ENCODE data around the gene C11orf54. TPM values are rescaled to one million over a fixed set of nuclear protein-coding genes. Genes with fewer than 3 reads are reported as not detected.

The C11orf54 gene
- total and polyA plus RNA-seq, 12 donors: 12.2 to 39.5 (median 27.6) TPM

DNA sequence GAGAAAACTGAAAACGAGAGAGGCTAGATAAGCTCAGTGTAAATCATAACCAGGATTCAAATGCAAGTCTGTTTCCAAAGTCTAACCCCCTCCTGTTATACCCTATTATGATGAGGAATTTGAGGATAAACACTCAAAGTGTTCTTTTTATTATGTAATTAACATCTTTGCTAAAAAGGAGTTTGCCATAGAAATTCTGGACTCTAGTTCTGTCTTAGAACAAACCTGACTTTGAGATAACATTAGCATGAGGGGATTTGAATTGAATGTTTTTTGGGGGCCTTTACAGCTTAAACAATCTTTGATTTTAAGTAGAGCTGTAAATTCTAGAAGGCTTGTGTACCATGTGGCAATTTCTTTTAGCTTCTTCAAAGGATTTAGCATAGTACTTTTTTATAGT is 9.5 kb downstream of the C11orf54 start:
- peaks cover 0 to 78% (median 18%) of the 10 kb centered on the region in 9 donors for H3K36me3 ChIP-seq
- no peaks in the 10 kb centered on the region for H3K9me3 ChIP-seq
- H3K4me1 ChIP-seq: peaks cover 0 to 12% (median 0%) of the 10 kb centered on the region in 9 donors
- no peak for ATAC-seq
- no peak for TF ChIP-seq CTCF (IDR thresholded peaks at IDR 0.05)
- 77 to 81% methylated on average over 1 of the region's 1 CpG for WGBS, 2 donors
- H3K27ac ChIP-seq: no peak overlapping the region
- H3K4me3 ChIP-seq: no peak overlapping the region
- intact Hi-C loops (cut with DNase I): no loop called here
- DNase-seq: no peak
- H3K27me3 ChIP-seq: no peaks in the 10 kb centered on the region

DNA sequence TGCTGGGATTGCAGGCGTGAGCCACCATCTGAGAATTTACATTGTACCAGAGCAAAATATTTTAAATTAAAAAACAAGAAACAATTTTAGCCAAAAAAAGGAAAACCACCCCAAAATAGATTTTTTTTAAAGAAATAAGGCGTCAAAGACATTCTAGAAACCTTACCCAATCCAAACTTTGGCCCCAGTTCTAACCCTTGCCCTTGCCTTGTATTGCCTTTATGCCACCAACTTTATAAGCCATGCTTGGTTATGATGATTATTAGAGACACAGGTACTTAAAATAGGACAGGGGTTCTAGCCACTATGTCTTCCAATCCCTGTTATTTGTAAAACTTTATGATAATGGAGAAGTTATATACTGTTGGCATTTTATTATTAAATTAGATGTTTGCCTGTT is 11.8 kb downstream of the C11orf54 start:
- intact Hi-C loops (cut with DNase I): no loop called here
- Histone ChIP-seq H3K36me3 (peaks cover 0 to 94% (median 30%) of the 10 kb centered on the region in 9 donors), H3K9me3 (no peaks in the 10 kb centered on the region), H3K27me3 (no peaks in the 10 kb centered on the region), H3K4me1 (no peaks in the 10 kb centered on the region), H3K27ac (no peak overlapping the region), H3K4me3 (no peak overlapping the region)
- WGBS, 2 donors: 98% methylated on average over 2 of the region's 2 CpGs
- DNase-seq (no peak), ATAC-seq (no peak)
- TF ChIP-seq CTCF (IDR thresholded peaks at IDR 0.05): no peak

DNA sequence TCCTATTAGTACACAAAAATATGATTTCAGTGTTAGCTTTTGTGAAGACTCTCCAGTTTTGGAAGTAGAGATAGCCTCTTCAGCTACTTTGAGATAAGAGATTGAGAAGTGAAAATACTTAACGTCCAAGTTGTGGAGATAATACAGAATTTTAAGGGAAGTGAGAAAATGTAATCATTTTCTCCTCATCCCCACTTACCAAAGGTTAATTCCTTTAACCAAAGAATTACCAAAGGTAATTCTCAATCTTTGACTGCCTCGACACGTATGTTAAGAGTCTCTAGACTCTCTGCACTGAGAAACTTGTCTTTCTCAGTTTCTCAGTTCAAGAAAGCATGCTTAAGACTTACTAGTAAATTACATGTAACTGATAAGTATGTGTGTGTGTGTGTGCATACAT is 15.3 kb downstream of the C11orf54 start:
- no peaks in the 10 kb centered on the region for H3K27me3 ChIP-seq
- intact Hi-C loops (cut with DNase I): loop anchor here in 1 of 10 donors (5.0 kb wide), 1 partner anchor 1676 kb away; no protein-coding TSS in a partner anchor
- no peaks in the 10 kb centered on the region for H3K9me3 ChIP-seq
- ATAC-seq: no peak
- H3K36me3 ChIP-seq: peaks cover 0 to 100% (median 41%) of the 10 kb centered on the region in 9 donors
- no peak overlapping the region for H3K27ac ChIP-seq
- H3K4me1 ChIP-seq: no peaks in the 10 kb centered on the region
- 66 to 69% methylated on average over 3 of the region's 3 CpGs for WGBS, 2 donors
- no peak overlapping the region for H3K4me3 ChIP-seq
- no peak for TF ChIP-seq CTCF (IDR thresholded peaks at IDR 0.05)
- DNase-seq: no peak

DNA sequence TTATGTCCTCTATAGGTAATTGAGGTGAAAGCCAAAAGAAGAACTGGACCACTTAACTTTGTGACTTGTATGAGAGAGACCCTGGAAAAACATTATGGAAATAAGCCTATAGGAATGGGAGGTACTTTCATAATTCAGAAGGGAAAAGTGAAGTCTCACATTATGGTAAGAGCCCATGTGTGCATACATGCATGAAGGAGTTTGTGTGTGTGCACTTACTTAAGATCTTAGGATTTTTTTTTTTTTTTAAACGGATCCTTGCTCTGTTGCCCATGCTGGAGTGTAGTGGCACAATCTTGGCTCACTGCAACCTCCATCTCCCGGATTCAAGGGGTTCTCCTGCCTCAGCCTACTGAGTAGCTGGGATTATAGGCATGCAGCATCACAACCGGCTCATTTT is 15.8 kb downstream of the C11orf54 start:
- H3K4me3 ChIP-seq: no peak overlapping the region
- no peak for TF ChIP-seq CTCF (IDR thresholded peaks at IDR 0.05)

More for the DNA sequence above, 15.8 kb downstream of the C11orf54 start:
- Histone ChIP-seq H3K36me3 (peaks cover 0 to 100% (median 41%) of the 10 kb centered on the region in 9 donors), H3K4me1 (no peaks in the 10 kb centered on the region), H3K27me3 (no peaks in the 10 kb centered on the region), H3K27ac (no peak overlapping the region), H3K9me3 (no peaks in the 10 kb centered on the region)
- DNase-seq (no peak), ATAC-seq (no peak)
- intact Hi-C loops (cut with DNase I): loop anchor here in 1 of 10 donors (5.0 kb wide), 1 partner anchor 1675 kb away; no protein-coding TSS in a partner anchor
- 89 to 91% methylated on average over 3 of the region's 3 CpGs for WGBS, 2 donors

Measured in heart right ventricle (tissue), 16 donors.